Omental fat pad (tissue), 4 donors: ENCODE measurements around the gene ISG15. TPM values are rescaled to one million over a fixed set of nuclear protein-coding genes. Genes with fewer than 3 reads are reported as not detected.
"Not testable (repeated sequence)": the region's sequence is repeated elsewhere in the genome, so short reads cannot be mapped to it uniquely, and the experiment has no call there.

Experiments used
- ATAC-seq: fragments of 150-250 bp; one replicate; pipeline ENCODE4 v1.9.1; 2016; ENCODE audit warnings: mild to moderate bottlenecking, moderate library complexity; ENCODE audit not compliant: low FRiP score
- DNase-seq: peaks from one replicate; pipeline ENCODE4 v3.0.0-alpha.2; 2019; ENCODE audit warnings: low spot score
- CTCF ChIP-seq, 3 donors: fragments of 450-650 bp; IDR thresholded peaks; one replicate each; pipeline ENCODE4 v1.5.1; 2016 to 2017; ENCODE audit warnings: antibody characterized with exemption in 3 of 3, mild to moderate bottlenecking in 3 of 3, moderate library complexity in 2 of 3
- total RNA-seq, 4 donors: library from RNA; depleted of rRNA; stranded (reverse); fragments of >200 nt; gene quantifications; one replicate each; pipeline ENCODE4 v1.1.0, GENCODE V29; 2016

ISG15 gene
- total RNA-seq, 4 donors from 2014 or later, result 27.7 to 84.3 (median 32.6) TPM

DNA sequence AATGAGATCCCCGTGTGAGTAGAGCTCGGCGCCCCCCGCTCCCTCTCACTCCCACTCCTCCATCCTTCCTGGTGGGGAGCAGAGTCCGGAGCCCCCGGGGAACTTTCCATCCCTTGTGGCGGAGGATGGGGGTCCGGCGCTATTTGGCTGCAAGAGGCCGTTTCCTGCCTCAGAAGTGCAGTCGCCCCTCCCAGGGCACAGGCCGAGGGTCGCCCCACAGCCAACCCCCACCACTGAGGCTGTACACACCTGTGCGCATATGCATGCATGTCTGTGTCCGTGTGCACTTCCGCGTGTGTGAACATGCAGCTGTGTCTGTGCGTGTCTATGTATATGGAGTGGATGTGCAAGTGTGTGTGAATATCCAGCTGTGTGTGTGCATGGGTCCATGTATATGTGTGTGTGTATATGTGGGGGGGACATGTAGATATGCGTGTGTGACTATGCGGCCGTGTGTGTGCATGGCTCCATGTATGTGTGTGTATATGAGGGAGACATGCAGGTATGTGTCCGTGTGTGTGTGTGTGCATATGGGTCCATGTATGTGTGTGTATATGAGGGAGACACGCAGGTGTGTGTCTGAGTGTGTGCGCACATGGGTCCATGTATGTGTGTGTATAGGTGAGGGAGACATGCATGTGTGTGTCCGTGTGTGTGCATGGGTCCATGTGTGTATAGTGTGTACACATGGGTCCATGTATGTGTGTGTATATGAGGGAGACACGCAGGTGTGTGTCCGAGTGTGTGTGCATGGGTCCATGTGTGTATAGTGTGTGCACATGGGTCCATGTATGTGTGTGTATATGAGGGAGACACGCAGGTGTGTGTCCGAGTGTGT lies 38.9 kb downstream of the ISG15 start:
- ATAC-seq (no peak), DNase-seq (no peak)
- no peak for TF ChIP-seq CTCF (IDR thresholded peaks at IDR 0.05)

DNA sequence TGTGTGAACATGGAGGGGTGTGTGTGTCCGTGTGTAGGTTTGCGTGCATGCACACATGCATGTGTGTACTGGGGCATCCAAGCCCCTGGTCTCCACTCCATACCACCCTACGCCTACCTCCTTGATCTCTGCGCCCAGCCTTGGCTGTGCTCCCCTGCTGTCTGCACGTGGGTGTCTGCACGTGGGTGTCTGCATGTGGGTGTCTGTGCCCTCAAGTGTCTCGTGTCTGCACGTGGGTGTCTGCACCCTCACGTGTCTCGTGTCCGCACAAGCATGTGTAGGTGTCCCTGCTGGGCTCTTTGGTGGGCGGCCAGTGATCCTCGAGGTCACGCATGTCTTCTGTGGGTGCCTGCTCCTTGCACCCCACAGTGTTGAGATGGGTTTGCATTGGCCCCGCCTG lies 39.7 kb downstream of the ISG15 start:
- ATAC-seq, result no peak
- no peak for TF ChIP-seq CTCF (IDR thresholded peaks at IDR 0.05)
- no peak for DNase-seq

DNA sequence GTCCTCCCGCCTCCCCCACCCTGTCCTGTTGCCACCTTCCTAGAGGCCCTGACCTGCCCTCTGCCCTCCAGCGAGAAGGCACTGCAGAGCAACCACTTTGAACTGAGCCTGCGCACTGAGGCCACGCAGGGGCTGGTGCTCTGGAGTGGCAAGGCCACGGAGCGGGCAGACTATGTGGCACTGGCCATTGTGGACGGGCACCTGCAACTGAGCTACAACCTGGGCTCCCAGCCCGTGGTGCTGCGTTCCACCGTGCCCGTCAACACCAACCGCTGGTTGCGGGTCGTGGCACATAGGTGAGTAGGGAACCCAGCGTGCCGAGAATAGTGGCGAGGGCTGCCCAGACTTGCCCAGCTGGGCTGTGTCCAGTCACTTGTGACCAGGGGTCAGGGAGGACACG lies 40.4 kb downstream of the ISG15 start:
- ATAC-seq (no peak), DNase-seq (no peak)
- no peak for TF ChIP-seq CTCF (IDR thresholded peaks at IDR 0.05)

GRCh38 chr1:1054099-1054700 lies 40.9 kb downstream of the ISG15 start:
- ATAC-seq, result no peak
- DNase-seq, result no peak
- TF ChIP-seq CTCF (IDR thresholded peaks at IDR 0.05), result no peak

GRCh38 chr1:1054971-1055370 lies 41.7 kb downstream of the ISG15 start:
- no peak for TF ChIP-seq CTCF (IDR thresholded peaks at IDR 0.05)
- DNase-seq (no peak), ATAC-seq (no peak)

- no peak for TF ChIP-seq CTCF (IDR thresholded peaks at IDR 0.05)
- ATAC-seq (no peak), DNase-seq (no peak)
These were observed 42.8 kb downstream of the ISG15 start for GRCh38 chr1:1055841-1056736.

- not testable (repeated sequence) for ATAC-seq, DNase-seq
These were observed 44.4 kb downstream of the ISG15 start for GRCh38 chr1:1057769-1058087.
